GM18519 (cell line): ENCODE data around the gene ARHGEF7.

ENCODE experiments used
- ATAC-seq: cut with Tn5 transposase; IDR thresholded peaks from one replicate; pipeline ENCODE4 v1.9.1; 2021; ENCODE audit warnings: mild to moderate bottlenecking, moderate library complexity; ENCODE audit not compliant: unreplicated experiment, low FRiP score

ARHGEF7 gene

DNA sequence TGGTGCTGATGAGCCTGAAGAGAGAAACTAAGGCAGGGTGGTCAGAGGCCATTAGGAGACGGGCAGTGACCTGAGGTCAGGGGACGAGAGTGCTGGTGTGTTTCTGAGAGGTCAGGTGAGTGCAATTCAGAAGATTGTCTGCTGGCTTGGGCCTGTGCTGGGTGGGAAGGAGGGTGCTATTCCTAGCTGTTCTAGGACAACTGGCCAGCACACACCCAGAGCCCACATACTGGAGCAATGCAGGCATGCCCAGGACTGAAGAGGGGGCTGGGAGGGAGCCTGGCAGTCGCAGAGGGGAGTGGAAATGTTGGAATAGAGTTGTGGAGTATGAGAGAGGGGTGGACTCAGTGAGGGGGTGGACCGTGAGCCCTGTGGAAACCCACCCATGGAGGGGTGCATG is 16.5 kb downstream of the ARHGEF7 start:
- ATAC-seq, result no peak

DNA sequence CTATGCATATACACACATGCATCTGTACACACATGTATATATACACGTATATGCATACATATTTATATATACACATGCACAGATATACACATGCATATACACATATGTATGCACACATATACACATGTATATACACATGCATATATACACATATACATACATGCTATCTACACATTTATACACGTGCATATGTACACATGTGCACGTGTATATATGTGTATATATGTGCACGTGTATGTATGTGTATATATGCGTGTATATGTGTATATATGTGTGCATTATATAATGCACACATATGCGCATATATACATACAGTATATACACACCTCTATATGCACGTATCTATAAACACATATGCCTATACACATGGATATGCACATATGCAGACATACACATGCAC is 17.8 kb downstream of the ARHGEF7 start:
- no peak for ATAC-seq

DNA sequence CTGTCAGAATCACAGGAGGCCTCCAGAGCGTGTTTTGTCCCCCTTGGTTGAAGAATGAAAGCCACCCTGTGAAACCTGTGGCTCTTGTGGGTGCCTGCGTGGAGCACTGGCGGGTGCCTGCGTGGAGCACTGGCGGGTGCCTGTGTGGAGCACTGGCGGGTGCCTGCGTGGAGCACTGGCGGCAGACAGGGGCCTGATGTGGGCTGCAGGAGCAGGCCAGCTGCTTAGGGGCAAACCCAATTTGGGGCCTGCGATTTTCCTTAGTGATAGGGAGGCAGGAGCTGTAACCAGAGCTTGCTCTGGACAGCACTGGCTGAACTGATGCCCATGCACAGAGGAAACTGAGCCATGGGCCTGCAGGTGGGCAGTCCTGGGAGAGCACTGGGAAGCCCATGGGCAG is 24.3 kb downstream of the ARHGEF7 start:
- ATAC-seq, result no peak

DNA sequence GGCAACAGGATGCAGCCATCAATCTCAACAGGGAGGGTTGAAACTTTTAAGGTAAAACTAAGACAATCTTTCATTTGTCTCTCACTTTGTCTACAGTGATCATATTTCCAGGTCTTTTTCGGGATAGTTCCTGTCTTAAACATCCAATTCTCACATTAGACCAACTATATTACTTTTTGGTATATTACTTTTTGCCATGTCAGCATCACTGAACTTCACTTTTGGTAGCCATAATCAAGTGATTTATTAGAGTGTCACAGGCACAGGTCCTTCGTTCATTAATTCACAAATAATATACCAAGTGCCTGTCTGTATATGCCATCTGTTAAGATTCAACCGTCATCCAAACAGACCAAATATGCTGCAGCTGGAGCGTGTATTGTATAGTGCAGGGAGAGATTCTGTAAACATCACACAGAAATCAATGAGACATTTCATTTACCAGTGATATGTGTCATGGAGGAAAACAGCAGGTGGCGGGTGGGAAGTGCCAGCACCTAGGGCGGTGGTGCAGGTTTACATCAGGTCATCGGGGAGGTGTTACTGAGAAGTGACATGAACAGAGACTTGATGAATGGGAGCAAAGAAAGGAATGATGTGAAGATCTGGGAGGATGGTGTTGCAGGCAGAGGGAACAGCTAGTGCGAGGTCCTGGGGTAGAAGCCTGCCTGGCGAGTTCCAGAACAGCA is 24.9 kb downstream of the ARHGEF7 start:
- ATAC-seq, result no peak

DNA sequence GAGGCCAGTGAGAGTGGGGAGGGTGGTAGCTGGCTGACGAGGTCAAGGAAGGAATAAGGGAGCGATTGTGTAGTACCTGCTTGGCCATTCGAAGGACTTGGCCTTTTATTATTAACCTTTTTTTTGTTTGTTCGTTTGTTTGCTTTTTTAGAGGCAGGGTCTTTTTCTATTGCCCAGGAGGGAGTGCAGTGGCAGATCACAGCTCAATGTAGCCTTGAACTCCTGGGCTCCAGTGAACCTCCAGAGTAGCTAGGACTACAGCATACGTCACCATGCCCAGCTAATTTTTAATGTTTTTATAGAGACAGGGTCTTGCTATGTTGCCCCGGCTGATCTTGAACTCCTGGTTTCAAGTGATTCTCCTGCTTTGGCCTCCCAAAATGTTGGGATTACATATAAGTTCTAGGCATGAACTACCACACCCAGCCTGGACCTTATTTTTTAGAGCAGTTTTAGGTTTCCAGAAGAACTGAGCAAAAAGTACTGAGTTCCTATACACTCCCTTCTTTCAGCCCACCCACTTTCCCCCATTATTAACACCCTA is 25.5 kb downstream of the ARHGEF7 start:
- no peak for ATAC-seq

DNA sequence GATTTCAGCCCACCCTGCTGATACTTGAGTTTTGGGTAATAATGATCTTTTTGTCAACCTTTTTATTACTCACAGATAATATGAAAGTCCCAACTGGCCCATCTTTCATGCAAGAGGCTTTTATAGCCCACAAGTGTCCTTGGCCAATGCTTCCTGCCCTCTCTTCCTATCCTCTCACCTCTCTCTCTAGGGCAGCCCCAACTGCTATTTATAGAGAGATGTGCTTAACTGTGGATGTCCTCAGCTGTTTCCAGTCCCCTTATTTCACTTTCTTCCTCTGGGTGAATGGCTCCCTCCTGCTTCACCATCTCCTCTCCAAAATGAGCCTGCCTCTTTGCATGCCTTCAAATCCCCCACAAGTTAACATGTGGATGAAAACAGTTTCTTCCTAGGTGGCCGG is 27.4 kb downstream of the ARHGEF7 start:
- ATAC-seq, result no peak

DNA sequence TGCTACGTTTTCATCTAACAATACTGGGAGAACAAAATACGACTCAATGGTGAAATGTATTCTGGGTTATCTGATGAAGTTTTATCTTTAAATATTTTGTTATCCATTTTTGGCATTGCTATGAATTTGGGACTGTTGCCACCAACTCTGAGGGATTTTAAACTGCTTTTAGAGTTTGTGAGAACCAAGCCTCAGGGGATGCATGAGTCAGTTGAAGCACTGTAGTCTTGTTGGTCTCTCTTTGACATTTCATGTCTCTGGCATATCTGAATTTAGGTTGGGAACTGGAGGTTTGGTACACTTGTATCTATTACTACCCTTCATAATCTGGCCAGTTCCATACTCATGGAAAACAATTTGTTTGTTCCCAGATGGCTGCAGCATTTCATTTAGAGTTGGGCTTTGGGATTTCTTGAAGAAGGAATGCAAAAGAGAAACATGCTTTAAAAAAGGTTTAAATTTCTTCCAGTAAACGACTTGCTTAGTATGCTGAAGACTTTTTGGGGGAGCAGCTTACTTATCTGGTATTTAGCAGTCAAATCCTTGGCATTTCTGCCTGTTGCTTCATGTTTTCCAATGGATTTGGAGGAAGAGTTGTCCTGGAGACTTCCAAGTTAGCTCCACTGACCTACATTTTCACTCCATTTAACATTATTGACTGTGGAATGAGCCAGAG is 28.9 kb downstream of the ARHGEF7 start:
- ATAC-seq, result no peak

DNA sequence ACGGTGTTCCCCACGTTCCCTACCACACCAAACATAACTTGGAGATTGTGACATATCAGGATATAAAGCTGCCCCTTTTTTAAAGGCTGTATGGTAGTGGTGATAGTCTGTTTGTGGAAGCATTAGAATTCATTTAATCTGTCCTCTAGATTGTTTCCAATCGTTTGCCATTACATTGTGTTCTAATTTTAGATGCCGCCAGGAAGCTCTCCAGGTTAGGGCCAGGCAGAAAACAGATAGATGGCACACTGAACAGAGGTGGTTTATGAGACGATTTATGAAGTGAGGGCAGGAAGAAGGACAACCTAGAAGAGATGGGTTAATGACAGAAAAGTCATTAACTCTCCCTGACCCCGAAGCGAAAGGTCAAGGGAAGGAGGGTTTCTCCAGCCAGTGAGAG is 30.0 kb downstream of the ARHGEF7 start:
- ATAC-seq, result no peak

DNA sequence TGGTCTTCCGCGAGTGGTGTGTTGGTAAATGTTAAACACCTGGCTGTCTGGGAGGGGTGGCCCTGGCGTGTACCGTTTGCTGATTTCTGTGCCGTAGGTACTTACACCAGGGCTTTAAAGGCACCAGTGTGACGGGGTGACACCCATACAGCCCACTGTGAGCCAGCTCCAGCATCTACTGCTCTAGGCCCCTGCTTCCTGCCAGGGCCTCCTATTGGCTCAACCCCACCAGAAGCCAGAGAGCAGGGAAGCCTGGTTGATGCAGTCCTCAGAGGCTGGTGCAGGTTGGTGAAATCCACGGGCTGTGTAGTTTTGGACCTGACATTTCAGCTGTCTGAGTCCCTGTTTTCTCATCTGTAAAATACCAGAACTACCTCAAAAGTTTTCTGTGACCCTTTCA is 30.4 kb downstream of the ARHGEF7 start:
- no peak for ATAC-seq

DNA sequence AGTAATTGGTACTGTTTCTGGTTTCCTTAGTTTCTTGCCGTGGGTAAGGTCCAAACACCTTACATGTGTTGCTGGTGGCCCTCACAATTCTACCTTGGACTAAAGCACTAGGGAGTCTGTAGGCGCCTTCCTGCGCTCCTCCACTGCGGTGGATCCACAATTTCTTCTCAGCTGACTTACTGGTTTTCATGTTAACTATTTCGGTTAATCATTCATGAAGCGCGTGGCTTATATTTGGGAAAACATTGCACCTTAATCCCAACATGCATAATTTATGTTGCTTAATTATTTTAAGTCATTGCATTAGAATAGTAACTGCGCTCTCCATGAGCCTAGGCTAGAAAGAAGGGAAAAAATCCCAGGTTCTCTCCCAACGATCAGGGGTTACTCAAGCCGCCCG is 37.7 kb downstream of the ARHGEF7 start:
- ATAC-seq, result no peak

DNA sequence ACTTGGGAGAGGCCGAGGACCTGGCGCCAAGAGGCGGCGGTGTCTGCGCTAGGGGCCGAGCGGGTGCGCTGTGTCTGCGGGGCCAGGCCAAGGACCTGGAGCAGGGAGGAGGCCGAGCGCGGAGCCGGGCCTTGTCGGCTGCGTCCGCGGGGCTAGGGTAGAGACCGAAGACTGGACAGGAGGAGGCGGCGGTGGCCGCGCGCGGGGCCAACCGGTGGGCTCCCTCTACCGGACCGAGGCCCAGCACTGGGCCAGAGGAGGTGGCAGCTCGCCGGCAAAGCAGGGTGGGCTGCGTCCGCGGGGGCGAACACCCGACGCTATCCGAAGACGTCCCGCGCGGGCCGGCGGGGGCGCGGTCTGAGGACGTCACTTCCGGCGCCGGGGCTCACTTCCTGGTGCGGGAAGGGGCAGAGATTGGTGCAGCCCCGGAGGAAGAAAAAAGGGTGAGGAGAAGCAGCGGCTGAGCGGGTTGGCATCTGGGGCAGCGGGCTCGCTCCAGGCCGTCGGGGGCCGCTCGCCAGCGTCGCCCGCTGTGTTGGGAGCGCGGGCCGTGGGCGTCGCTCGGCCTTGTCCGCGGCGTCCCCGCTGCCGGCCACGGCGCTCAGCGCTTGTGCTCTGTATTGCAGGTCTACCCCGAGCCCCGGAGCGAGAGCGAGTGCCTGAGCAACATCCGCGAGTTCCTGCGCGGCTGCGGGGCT is 38.3 kb downstream of the ARHGEF7 start:
- peak; percentile 67 for ATAC-seq

DNA sequence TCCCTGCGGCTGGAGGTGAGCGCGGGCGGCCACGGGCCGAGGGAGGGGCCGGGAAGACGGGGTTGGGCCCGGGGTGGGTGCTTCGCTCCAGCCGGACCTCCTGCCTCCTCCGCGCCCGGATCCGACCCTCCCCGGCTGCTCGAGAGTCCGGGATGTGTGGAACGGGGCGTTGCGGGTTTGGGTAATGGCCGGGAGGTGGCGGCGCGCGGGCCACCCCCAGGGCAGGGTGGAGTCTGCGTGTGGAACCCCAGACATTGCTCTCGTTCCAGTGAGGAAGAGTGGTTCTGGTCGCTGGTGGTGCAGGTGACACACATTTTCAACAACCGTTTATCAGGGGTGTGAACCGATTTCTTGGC is 38.8 kb downstream of the ARHGEF7 start:
- peak; percentile 20 for ATAC-seq

DNA sequence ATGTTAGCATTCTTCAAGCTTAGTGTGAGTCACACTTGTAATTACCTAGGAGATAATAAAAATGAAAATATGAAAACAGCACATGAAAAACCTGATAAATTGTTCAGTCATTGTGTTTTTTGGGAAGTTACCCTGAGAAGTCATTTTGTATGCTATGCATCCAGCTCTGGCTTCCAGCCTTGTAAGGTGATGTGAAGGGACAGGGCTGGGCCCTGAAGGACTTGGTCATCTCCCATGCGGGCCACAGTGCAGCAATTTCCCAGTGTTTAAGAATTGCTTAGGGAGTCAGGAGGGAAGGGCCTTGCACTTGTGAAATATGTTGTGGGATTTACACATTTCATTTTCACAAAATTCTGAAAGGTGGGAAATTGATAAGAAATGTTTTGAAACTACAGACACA is 41.3 kb downstream of the ARHGEF7 start:
- ATAC-seq, result no peak

DNA sequence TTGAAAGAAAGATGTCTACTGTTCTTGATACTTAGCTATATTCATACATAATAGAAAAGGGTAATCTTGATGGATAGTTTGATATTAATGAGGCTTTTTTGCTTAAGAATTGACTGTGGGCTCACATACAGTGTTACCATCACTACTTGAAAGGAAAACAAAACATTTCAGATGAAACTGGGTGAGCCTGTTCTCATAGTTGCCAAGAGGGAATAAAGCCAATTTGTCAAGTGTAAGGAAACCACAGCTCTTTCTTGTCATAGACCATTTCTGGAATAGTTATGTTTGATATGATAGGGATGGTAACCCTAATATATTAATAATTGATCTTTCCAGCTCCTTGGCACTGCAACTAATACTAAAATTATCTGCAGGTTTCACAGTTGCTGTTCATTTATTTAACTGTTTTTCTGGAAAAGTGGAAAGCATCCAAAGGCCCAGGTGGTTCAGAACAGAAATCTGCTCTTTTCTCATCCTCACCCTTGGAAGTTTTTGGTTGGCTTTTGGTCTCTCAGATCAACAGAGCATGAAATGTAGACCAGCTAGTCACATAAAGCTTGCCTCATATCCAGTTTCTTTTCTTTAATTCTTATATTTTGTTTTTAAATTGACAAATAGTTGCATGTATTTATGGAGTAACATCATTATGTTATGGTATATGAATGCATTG is 43.2 kb downstream of the ARHGEF7 start:
- no peak for ATAC-seq

DNA sequence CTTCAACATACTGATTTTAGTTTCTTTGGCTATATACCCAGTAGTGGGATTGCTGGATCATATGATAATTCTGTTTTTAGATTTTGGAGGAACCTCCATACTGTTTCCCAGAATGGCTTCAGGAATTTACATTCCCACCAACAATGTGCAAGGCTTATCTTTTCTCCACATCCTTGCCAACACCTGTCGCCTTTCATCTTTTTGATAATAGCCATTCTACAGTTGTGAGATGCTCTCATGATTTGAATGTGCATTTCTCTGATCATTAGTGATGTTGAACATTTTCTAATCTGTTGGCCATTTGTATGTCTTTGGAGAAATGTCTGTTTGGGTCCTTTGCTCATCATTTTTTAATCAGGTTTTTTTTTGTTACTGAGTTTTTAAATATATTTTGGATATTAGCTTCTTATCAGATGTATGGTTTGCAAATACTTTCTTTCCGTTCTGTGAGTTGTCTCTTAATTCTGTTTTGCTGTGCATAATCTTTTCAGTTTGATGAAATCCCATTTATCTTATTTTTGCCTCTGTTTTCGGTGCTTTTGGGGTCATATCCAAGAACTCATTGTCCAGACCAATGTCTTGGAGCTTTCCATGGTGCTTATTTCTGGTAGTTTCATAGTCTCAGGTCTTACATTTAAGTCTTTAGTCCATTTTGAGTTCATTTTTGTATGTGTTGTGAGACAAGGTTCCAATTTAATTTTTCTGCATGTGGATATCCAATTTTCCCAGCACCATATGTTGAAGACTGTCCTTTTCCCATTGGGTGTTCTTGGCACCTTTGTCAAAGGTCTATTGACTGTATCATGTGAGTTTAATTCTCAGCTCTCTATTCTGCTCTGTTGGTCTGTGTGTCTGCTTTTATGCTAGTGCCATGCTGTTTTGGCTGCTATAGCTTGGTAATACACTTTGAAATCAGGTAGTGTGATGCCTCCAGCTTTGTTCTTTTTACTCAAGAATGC is 44.5 kb downstream of the ARHGEF7 start:
- ATAC-seq, result no peak

DNA sequence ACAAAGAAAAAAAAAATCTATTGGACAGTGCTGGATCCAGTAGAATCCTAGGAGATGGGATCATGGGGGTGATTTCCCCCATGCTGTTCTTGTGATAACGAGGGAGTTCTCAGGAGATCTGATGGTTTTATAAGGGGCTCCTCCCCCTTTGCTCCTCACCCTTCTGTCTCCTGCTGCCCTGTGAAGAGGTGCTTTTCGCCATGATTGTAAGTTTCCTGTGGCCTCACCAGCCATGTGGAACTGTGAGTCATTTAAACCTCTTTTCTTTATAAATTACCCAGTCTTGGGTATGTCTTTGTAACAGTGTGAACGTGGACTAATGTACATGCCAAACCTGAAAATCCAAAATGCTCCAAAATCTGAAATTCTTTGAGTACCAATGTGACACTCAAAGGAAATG is 45.5 kb downstream of the ARHGEF7 start:
- no peak for ATAC-seq

DNA sequence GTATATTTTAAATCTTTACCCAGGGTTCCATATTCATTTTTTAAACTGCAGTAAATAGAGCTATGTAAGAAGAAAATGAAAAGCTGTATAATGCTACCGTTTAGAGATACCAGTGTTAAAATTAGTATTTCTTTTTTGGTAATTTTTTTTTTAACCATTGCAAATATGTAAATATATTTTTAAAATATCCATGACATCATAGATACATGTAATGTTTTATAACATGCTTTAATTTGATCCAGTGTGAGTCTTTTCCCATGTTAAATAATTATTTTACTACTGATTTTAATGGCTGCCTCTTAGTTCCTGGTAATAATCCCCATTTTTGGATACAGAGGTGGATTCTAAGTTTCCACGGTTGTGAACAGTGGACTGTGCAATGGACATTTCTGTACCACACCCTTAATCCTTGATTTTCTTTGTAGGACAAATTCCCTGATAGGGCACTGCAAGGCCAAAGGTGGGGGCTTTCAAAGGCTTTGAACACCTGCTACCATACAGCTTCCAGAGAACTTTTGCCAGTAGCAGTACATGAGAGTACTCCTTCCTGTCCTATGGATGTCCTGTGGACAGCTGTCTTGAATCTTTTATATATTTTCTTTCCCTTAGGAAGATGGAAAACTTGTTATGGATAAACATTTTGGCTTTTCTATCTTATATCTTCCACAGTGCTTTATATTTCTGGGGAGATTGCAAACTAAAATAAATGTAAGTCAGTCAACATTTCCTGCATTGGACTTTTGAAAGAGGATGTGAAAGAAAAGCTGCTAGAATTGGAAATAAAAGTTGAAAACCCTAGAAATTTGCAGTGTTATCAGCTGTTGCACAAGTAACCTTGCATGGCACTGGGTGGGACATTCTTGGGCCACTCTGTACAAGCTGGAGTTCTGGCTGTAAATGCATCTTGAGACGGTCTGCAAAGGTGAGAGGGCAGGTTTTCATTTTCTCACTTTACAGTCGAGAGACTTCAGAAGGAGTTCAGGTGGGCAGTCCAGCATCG is 46.8 kb downstream of the ARHGEF7 start:
- no peak for ATAC-seq

DNA sequence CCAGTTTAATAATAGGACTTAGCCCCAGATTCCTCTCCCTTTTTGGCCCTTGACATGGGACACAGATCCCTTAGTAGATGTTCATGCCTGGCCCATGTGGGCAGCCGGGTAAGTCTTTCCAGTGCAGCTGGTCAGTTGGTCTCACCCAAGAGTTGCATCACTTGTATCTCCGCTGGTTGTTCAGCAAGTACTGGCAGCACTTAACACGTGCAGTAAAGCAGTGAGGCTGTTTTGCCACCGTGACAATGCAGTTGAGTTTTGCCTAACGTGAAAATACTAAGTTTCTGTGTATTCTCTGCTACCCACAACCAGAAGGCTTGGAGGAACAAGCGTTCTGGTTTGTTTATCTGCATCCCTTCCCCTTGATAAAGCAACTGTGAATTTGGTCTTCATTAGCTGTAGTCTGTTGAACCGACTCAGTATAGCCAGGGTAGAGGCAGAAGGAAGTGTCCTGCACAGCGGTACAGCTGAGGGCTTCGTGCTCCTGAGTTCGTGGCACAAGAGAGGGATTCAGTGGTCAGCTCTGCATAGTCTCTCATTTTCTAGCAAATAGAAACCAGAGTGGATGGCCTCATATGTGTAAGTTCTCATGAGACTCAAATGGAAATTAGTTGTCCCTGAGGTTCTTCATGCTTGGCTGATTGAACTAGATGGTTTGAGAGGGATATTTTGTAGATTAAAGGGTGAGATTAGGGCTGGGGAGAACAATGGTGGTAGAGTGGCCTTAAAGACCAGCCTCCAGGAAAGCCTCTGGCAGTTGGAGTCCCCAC is 50.3 kb downstream of the ARHGEF7 start:
- ATAC-seq, result peak; percentile 35
